OCI-LY1 (cell line): ENCODE measurements around the gene ADAM11.
"Not testable (repeated sequence)": the region's sequence is repeated elsewhere in the genome, so short reads cannot be mapped to it uniquely, and the experiment has no call there.

Experiments used
- H2AFZ ChIP-seq: fragments of 200-600 bp; sonication (generic), shearing (Covaris generic); 2 replicates; pipeline ENCODE4 v1.6.0; 2014; ENCODE audit warnings: antibody characterized with exemption, mild to moderate bottlenecking, low read length
- H3F3A ChIP-seq: fragments of 200-600 bp; sonication (generic), shearing (Covaris generic); 2 replicates; pipeline ENCODE4 v1.6.0; 2014; ENCODE audit warnings: mild to moderate bottlenecking, antibody characterized with exemption, low read length, moderate library complexity; ENCODE audit not compliant: insufficient read depth
- H3K27ac ChIP-seq: fragments of 200-600 bp; sonication (generic); 2 replicates; pipeline ENCODE4 v1.5.1; 2014; ENCODE audit warnings: low read length, mixed run types, mild to moderate bottlenecking, low read depth; ENCODE audit not compliant: poor library complexity, severe bottlenecking
- H3K27me3 ChIP-seq: fragments of 200-600 bp; sonication (generic); 2 replicates; pipeline ENCODE4 v1.6.0; 2014; ENCODE audit warnings: antibody characterized with exemption, mild to moderate bottlenecking, low read length, moderate library complexity; ENCODE audit not compliant: insufficient read depth
- H3K36me3 ChIP-seq: fragments of 200-600 bp; sonication (generic); 2 replicates; pipeline ENCODE4 v1.6.1; 2014; ENCODE audit warnings: mild to moderate bottlenecking, antibody characterized with exemption, low read length, moderate library complexity, mixed read lengths; ENCODE audit not compliant: insufficient read depth
- H3K4me1 ChIP-seq: fragments of 200-600 bp; sonication (generic); 2 replicates; pipeline ENCODE4 v1.5.1; 2014; ENCODE audit warnings: mild to moderate bottlenecking, low read length, moderate library complexity; ENCODE audit not compliant: insufficient read depth, severe bottlenecking
- H3K4me2 ChIP-seq: fragments of 200-600 bp; sonication (generic), shearing (Covaris generic); 2 replicates; pipeline ENCODE4 v1.6.1; 2014; ENCODE audit warnings: low read length
- H3K4me3 ChIP-seq: fragments of 200-600 bp; sonication (generic); 2 replicates; pipeline ENCODE4 v1.5.1; 2014; ENCODE audit warnings: low read length, low read depth, mild to moderate bottlenecking, mixed read lengths; ENCODE audit not compliant: poor library complexity, severe bottlenecking
- H3K79me2 ChIP-seq: fragments of 200-600 bp; shearing (Covaris generic); 2 replicates; pipeline ENCODE4 v1.6.1; 2016; ENCODE audit warnings: mixed run types, low read length, mixed read lengths; ENCODE audit not compliant: insufficient read depth
- H3K9ac ChIP-seq: fragments of 200-600 bp; sonication (generic), shearing (Covaris generic); 2 replicates; pipeline ENCODE4 v1.6.1; 2014; ENCODE audit warnings: mild to moderate bottlenecking, low read length, mixed read lengths
- H3K9me2 ChIP-seq: fragments of 200-600 bp; sonication (generic), shearing (Covaris generic); 2 replicates; pipeline ENCODE4 v1.6.1; 2014; ENCODE audit warnings: low read depth, mild to moderate bottlenecking, low read length, mixed read lengths
- H3K9me3 ChIP-seq: fragments of 200-600 bp; shearing (Covaris generic); 2 replicates; pipeline ENCODE4 v1.6.1; 2014; ENCODE audit warnings: low read length, mixed read lengths
- H4K20me1 ChIP-seq: fragments of 200-600 bp; sonication (generic), shearing (Covaris generic); 2 replicates; pipeline ENCODE4 v1.6.0; 2016; ENCODE audit warnings: mild to moderate bottlenecking, low read length; ENCODE audit not compliant: insufficient read depth
- EZH2 ChIP-seq: fragments of 200-600 bp; sonication (generic), shearing (Covaris generic); IDR thresholded peaks from 2 replicates; pipeline ENCODE4 v1.8.0; 2017; ENCODE audit warnings: borderline replicate concordance, mixed run types, mild to moderate bottlenecking, antibody characterized with exemption, low read length, moderate library complexity, mixed read lengths
- TF ChIP-seq, protein P1 (sequence below): fragments of 200-600 bp; sonication (generic), shearing (Covaris generic); IDR thresholded peaks from 2 replicates; pipeline ENCODE4 v1.5.1; 2017; ENCODE audit warnings: mild to moderate bottlenecking, antibody characterized with exemption, low read length, moderate library complexity, mixed read lengths

Gene ADAM11

GRCh38 chr17:44754276-44754675 is 4.5 kb upstream of the ADAM11 start:
- H3K9me2 ChIP-seq = no peaks in the 10 kb centered on the region
- 0 out of 2 replicates have a peak, but pooled peaks cover 6% of the 10 kb centered on the region for H3K27me3 ChIP-seq
- no peaks in the 10 kb centered on the region for H3F3A ChIP-seq
- H3K9ac ChIP-seq = no peak overlapping the region
- H3K9me3 ChIP-seq = no peaks in the 10 kb centered on the region
- peaks cover 1% of the 10 kb centered on the region for H3K4me1 ChIP-seq
- no peaks in the 10 kb centered on the region for H3K79me2 ChIP-seq
- no peak for TF ChIP-seq EZH2
- TF ChIP-seq, protein P1, sequence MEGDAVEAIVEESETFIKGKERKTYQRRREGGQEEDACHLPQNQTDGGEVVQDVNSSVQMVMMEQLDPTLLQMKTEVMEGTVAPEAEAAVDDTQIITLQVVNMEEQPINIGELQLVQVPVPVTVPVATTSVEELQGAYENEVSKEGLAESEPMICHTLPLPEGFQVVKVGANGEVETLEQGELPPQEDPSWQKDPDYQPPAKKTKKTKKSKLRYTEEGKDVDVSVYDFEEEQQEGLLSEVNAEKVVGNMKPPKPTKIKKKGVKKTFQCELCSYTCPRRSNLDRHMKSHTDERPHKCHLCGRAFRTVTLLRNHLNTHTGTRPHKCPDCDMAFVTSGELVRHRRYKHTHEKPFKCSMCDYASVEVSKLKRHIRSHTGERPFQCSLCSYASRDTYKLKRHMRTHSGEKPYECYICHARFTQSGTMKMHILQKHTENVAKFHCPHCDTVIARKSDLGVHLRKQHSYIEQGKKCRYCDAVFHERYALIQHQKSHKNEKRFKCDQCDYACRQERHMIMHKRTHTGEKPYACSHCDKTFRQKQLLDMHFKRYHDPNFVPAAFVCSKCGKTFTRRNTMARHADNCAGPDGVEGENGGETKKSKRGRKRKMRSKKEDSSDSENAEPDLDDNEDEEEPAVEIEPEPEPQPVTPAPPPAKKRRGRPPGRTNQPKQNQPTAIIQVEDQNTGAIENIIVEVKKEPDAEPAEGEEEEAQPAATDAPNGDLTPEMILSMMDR = no peak
- no peak overlapping the region for H3K4me3 ChIP-seq
- peaks cover 10% of the 10 kb centered on the region; the same call in 1 of the 2 replicates for H3K36me3 ChIP-seq
- H4K20me1 ChIP-seq = no peaks in the 10 kb centered on the region
- no peak overlapping the region for H2AFZ ChIP-seq
- H3K27ac ChIP-seq = no peak overlapping the region
- no peak overlapping the region for H3K4me2 ChIP-seq

DNA sequence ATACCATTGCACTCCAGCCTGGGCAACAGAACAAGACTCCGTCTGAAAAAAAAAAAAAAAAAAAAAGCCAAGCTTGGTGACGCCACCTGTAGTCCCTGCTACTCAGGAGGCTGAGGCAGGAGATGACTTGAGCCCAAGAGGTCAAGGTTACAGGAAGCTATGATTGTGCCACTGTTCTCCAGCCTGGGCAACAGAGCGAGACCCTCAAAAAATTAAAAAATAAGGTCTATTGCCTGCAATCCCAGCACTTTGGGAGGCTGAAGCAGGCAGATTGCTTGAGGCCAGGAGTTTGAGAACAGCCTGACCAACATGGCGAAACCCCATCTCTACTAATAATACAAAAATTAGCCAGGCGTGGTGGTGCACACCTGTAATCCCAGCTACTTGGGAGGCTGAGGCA is 3.6 kb upstream of the ADAM11 start:
- not testable (repeated sequence) for H3K36me3 ChIP-seq, H3K9me2 ChIP-seq, H3K9ac ChIP-seq, H3K9me3 ChIP-seq, H3K4me3 ChIP-seq, H3K27ac ChIP-seq, H2AFZ ChIP-seq, H3F3A ChIP-seq, H3K79me2 ChIP-seq, H3K4me1 ChIP-seq, H3K4me2 ChIP-seq, H4K20me1 ChIP-seq
- peaks cover 14% of the 10 kb centered on the region for H3K27me3 ChIP-seq

- peaks cover 16% of the 10 kb centered on the region for H3K27me3 ChIP-seq
- H3K4me1 ChIP-seq = peaks cover 6% of the 10 kb centered on the region
- no peaks in the 10 kb centered on the region for H4K20me1 ChIP-seq
- H3K27ac ChIP-seq = no peak overlapping the region
- no peak overlapping the region for H3K4me2 ChIP-seq
- H3F3A ChIP-seq = no peaks in the 10 kb centered on the region
- no peaks in the 10 kb centered on the region for H3K36me3 ChIP-seq
- H3K4me3 ChIP-seq = no peak overlapping the region
- no peak overlapping the region for H3K9ac ChIP-seq
- TF ChIP-seq, protein P1 = no peak
- TF ChIP-seq EZH2 = no peak
- no peak overlapping the region for H2AFZ ChIP-seq
- H3K9me2 ChIP-seq = no peaks in the 10 kb centered on the region
- H3K79me2 ChIP-seq = no peaks in the 10 kb centered on the region
- H3K9me3 ChIP-seq = no peaks in the 10 kb centered on the region
Measured at GRCh38 chr17:44757045-44757917, 1.5 kb upstream of the ADAM11 start.

DNA sequence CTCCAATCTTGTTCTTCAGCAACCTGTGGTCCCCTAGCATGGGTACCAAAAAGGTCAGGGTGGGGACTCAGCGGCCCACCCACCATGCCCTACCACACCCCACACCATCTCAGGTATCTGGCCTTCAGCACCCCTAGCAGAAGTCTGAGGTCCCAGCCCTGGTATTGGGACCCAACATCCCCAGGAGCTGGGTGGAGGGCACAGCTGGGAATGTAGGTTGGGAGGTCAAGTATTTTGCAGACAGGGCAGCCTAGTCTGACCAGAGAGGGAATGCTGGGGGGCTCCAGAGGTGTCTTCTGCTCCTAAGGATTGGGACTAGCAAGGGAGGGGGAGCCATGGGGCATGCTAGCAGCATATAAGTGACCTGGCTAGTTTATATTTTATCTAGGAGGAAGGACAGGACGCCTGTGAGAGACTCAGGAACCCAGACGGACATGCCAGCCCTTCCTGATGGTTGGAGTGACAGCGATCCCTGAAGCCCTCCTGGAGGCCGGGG is 822 bp upstream of the ADAM11 start:
- Histone ChIP-seq H3K9me2 (no peaks in the 10 kb centered on the region), H3K4me2 (no peak overlapping the region), H2AFZ (no peak overlapping the region), H3K36me3 (no peaks in the 10 kb centered on the region), H4K20me1 (no peaks in the 10 kb centered on the region), H3K27me3 (peaks cover 16% of the 10 kb centered on the region), H3K4me3 (no peak overlapping the region), H3F3A (no peaks in the 10 kb centered on the region), H3K4me1 (peaks cover 6% of the 10 kb centered on the region), H3K9me3 (no peaks in the 10 kb centered on the region), H3K79me2 (no peaks in the 10 kb centered on the region), H3K27ac (no peak overlapping the region), H3K9ac (no peak overlapping the region)
- TF ChIP-seq, protein P1 = no peak
- TF ChIP-seq EZH2 = no peak
